ENCODE data around the gene SKA3.
"Not testable (repeated sequence)": the region's sequence is repeated elsewhere in the genome, so short reads cannot be mapped to it uniquely, and the experiment has no call there.

The SKA3 gene

DNA sequence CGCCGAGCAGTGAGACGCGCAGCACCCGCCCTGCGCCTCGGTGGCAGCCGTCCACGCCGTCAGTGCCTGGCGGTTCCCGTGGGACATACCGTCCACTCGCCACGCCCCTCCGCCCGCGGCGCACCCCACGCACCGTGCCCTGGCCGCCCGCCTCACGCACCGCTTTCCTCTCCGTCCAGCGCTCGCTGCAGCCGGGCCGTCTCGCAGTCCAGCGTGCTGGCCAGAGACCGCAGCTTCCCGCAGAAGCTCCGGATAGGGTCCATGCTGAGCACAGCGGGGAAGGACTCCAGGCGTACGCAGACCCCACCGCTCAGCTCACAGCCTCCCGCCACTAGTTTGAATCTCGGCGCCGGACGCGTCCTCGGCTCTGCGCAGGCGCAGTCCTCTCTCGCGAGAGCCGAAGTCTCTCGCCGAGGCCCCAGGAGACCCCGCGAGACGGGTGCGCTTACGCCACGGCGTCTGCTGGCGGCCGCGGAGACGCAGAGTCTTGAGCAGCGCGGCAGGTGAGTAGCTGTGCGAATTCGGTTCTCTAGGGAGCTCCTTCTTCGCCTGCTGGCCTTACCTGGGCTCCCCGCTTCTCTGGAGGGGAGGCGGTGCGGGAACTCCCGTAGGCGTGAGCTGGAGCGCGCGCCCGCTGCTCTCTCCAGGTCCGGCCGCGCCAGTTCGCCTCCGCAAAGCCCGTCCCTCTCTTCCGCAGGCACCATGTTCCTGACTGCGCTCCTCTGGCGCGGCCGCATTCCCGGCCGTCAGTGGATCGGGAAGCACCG is at the start of gene SKA3, which contains the start of gene MRPL57:
TSS of gene SKA3 (minus strand) at position 338 of the 767 bp plus-strand sequence. CDS start at position 263, 75 bp downstream.
TSS of gene MRPL57 (plus strand) at position 444 of the 767 bp plus-strand sequence. CDS start at position 703, 259 bp downstream.
- peak; percentile 98 for DNase-seq

- DNase-seq: no peak
These were observed 48.7 kb upstream of the SKA3 start for GRCh38 chr13:21225082-21225481.

DNA sequence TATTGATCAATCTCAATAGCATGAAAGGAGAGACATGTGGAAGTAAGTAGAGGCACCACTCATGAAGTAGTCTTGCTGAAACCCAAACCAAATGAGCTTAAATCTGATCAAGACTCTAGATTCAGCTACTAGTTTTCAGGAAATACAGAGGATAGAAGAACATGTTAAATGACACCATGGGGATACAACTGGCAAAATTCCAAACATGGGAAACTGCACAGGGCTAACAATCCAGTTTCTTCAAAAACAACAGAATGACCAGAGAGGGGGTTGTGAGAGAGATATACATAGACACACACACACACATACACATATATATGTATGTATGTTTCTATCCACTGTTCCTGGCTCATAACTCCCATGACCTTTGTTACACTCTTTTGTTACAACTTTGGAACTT is 44.9 kb upstream of the SKA3 start:
- no peak for DNase-seq

DNA sequence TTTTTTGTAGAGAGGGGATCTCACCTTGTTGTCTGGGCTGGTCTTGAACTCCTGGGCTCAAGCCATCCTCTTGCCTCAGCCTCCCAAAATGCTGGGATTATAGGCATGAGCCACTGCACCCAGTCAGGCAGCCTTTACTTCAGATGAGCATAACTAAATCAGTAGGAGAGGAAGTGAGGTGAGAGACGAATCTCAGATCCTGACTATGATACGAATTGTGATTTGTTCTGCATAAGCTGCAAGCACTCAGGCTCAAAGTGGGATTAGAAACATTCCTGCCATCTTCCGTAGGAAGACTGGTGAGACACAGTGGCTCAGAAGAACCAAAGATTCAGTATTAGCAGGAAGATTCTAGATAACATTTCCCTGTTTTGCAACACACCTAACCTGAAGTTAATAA is 43.4 kb upstream of the SKA3 start:
- DNase-seq: not testable (repeated sequence)

DNA sequence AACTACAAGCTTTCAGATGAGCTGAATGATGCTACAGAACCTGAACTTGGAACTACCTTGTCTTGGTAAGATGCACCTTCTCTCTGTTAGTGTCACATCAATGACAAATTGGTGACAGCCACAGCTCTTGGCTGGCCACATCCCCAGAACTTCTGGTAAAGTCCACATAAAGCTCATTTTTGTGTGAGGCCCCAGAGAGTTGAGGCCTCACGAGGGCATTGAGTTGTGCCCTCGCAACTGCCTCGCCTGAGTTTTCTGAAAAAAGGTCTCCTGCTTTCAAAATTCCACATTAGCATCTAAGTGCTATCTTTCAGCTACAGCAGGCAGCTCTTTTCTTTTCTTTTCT is 42.7 kb upstream of the SKA3 start:
- no peak for DNase-seq

DNA sequence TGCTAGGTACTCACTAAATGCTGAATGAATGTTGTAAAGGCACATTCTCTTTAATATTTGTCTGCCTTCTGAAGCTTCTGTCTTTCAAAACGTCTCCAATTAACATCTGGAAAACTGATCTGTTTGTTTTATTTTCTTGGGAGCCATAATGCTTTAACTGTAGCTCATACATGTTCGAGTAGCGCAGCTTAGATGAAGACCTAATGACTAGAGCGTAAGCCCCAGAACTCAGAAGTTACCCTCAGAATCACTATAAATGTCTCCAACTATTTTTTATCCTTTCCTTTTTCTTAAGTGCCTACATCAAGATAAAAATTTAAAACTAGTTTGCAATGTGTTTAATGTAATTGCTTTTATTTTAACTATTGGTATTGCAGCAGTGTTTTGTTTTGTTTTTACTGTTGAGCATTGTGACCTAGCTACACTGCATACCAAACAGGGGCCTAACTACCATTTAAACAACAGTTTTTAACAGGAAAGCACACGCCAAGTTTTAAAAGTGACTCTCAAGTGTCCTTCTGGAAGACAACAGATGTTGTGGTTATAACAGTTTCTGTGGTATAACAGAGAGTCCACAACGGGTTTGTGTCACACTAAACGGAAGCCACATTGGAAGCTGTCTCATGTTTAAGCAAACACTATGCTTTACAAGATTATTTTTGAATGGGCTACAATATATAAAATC is 42.1 kb upstream of the SKA3 start:
- DNase-seq: no peak

- no peak for DNase-seq
These were observed 40.0 kb upstream of the SKA3 start for GRCh38 chr13:21216332-21216731.

- DNase-seq: not testable (repeated sequence)
These were observed 39.1 kb upstream of the SKA3 start for GRCh38 chr13:21215419-21215818.

DNA sequence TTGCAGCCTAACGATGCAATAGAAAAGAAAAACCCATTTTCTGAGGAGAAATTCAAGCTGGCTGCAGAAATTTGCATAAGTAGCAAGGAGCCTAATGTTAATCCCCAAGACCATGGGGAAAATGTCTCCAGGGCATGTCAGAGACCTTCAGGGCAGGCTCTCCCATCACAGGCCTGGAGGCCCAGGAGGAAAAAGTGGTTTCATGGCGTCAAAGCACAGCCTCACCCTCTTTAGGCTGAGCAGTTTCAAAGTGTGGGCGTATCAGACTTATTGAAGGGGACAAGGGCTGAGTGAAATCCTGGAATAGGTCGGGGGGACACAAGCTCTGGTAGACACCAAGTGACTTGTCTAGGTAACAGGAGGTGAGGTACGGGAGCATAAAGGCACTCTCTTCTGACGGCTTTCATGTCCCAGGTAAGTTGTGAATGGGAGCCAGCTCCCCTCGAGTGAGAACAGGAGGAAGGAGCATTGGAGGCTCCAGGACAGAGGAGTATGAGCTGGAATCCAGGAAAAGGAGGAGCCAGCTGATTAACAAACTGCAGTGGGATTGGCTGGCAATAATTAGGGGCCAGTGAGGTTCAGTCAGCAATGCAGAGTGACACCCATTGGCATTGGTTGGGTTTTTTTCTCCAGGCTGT is 35.9 kb upstream of the SKA3 start:
- no peak for DNase-seq

DNA sequence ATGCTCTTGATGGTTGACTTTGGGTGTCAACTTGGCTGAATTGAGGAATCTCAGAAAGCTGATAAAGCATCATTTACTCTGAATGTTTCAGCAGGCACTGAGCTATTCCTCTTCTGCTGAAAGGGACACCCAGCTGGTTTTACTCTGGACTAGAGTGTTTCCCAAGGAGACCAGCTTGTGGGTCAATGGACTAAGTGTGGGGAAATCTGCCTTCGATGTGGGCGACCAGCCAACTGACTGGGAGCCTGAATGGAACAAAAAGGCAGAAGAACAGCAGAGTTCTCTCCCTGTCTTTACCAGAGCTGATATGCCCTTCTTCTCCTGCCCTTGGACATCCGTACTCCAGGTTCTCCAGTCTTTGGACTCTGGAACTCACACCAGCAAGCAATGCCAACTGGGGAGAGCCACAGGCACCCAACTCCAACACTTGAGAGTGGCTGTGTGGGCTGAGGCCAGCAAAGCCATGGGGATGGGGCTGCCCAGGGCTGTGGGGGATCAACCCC is 32.4 kb upstream of the SKA3 start:
- DNase-seq: no peak

DNA sequence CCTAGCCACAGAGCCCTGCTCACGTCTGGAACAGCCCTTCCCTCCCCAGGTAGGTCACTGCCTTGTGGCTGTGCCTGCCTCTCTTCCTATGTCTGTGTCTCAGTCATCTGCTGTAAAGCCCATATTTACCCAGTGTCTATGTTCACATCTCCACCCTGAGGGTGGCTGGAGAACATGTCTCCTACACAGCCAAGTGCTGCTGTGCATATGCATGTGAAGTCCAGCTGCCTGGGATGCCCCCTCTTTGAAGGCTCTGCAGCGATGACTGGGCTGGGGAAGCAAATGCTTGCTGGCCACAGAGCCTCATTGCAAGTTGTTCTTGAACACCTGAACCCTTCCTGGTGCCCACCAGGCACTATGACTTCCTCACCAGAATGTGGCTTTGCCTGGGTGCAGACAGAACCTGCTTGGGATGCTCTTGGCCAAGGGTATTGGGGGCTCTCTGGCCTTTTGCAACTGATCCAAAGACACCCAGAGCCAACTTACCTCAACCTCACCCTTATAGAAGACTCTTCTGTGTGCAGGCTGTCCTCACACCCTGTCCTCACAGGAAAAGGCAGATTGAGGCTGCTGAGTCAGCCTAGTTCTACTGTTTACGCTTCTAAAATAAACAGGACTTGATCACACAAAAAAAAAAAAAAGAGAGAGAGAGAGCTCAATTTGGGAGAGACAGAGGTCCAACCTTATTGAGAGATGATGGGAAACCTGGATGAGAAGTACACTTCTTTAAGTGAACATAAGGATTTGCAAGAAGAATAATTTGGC is 26.6 kb upstream of the SKA3 start:
- no peak for DNase-seq

DNA sequence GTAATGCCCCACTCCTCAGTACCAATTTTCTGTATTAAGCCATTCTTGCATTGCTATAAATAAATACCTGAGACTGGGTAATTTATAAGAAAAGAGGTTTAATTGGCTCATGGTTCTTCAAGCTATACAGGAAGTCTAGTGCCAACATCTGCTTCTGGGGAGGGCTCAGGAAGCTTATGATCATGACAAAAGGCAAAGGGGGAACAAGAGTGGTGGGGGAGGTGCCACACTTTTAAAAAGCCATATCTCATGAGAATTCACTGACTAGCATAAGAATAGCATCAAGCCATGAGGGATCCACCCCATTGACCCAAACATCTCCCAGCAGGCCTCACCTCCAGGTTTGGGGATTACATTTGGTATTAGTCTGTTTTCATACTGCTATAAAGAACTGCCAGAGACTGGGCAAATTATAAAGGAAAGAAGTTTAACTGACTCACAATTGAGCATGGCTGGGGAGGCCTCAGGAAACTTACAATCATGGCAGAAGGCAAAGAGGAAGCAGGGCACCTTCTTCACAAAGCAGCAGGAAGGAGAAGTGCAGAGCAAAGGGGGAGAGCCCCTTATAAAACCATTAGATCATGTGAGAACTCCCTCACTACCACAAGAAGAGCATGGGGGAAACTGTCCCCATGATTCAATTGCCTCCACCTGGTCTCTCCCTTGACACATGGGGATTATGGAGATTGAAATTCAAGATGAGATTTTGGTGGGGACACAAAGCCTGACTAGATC is 25.3 kb upstream of the SKA3 start:
- DNase-seq: not testable (repeated sequence)

- not testable (repeated sequence) for DNase-seq
These were observed 22.0 kb upstream of the SKA3 start for GRCh38 chr13:21198391-21198790.

DNA sequence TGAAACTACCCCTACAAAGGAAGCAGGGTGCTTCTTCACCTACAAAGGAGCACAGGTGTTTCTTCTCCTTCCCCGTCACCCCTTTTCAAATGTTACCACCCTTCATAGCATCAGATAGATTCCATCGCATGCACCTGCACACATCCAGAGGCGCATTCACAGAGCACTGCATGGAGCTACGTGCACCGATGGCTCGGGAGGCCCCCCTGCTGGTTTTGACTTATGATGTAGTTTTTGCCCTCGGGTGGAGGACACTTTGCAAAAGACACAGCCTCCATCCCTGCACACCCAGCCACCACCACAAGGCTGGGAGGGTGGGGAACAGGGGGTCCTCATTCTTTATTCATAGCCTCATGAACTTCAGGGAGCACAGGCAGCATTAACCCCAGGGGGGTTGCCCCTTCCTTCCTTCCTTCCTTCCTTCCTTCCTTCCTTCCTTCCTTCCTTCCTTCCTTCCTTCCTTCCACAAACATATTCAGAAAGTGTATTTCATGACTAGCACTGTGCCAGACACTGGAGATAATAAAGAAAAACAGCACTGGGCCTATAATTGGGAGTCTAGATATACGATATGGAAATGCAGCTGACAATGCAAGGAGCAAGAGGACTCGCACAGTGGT is 21.4 kb upstream of the SKA3 start:
- DNase-seq: not testable (repeated sequence)

DNA sequence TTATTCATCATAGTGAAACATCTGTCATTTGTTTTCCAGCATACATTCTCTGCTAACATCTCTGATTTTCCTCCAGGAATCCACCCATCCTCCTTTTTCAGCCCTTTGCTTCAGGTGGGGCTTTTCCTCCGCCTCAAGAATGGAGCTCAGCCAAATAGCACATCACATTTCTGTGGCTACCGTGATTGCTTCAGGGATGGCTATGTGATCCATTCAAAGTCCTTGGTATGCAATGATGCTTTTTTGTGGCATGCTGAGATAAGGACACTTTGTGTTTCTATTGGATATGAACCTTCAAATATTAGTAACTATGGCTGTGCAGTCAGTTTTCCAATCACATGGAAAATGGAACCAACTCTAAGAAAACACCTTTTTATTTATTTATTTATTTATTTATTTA is 18.4 kb upstream of the SKA3 start:
- not testable (repeated sequence) for DNase-seq

DNA sequence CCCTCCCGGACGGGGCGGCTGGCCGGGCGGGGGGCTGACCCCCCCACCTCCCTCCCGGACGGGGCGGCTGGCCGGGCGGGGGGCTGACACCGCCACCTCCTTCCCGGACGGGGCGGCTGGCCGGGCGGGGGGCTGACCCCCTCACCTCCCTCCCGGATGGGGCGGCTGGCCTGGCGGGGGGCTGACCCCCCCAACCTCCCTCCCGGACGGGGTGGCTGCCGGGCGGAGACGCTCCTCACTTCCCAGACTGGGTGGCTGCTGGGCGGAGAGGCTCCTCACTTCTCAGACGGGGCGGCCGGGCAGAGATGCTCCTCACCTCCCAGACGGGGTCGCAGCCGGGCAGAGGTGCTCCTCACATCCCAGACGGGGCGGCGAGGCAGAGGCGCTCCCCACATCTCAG is 10.1 kb upstream of the SKA3 start:
- DNase-seq: not testable (repeated sequence)

DNA sequence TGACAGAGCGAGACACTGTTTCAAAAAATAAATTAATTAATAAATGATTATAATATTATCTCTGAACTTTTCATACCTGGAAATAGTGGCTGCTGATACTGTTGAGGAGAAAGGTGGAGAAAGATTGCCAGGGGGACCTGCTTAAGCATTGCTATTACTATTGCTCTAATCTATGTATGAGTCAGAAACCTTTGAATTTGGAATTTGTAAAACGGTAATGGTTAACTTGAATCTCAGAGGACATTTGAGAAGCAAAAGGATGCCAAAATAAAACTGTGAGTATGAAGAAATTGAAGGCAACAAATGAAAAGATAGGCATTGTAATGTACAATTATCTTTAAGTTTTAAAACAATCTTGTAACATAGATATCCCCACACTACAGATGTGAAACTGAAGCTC is 5.3 kb upstream of the SKA3 start:
- no peak for DNase-seq

GRCh38 chr13:21176982-21177284 is 581 bp upstream of the SKA3 start:
- no peak for DNase-seq

- DNase-seq: no peak
These were observed 617 bp downstream of the SKA3 start for GRCh38 chr13:21175656-21176214.

DNA sequence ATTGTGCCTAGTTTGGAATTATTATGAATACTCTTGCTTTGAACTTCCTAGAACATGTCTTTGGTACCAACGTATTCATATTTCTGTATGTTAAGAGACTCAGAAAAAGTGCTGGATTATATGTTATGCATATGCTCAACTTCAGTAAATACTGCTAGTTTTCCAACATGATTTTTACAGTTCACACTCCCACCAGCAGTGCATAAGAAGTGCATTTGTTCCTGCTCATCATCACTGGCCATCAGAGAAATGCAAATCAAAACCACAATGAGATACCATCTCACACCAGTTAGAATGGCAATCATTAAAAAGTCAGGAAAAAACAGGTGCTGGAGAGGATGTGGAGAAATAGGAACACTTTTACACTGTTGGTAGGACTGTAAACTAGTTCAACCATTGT is 2.6 kb downstream of the SKA3 start:
- not testable (repeated sequence) for DNase-seq

DNA sequence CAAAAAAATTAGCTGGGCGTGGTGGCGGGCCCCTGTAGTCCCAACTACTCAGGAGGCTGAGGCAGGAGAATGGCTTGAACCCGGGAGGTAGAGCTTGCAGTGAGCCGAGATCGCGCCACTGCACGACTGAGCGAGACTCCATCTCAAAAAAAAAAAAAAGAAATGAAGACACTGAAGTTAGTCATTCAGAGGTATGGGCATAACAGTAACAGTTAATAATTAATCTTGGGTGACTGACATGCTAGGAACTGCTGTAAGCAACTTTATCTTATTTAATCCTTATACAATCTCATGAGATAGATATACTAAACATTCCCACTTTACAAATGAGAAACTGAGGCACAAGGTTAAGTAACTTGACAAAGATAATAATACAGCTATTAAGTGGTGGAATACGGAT is 4.9 kb downstream of the SKA3 start:
- no peak for DNase-seq

- DNase-seq: not testable (repeated sequence)
These were observed 10.7 kb downstream of the SKA3 start for GRCh38 chr13:21165606-21166005.

Measured in islet precursor cell (in vitro differentiated cells).